H1 (cell line): ENCODE results near the gene CCDC154.

ENCODE experiments used
- PHF8 ChIP-seq: fragments of 200-600 bp; sonication (generic); conservative IDR thresholded peaks from 2 replicates; pipeline ENCODE4 v1.7.1; 2012; ENCODE audit warnings: low read depth, mild to moderate bottlenecking, inconsistent platforms, low read length, moderate library complexity
- SUZ12 ChIP-seq: fragments of 200-600 bp; sonication (generic); IDR thresholded peaks from 2 replicates; pipeline ENCODE4 v1.6.1; 2012; ENCODE audit warnings: mild to moderate bottlenecking, inconsistent platforms, low read length, moderate library complexity, mixed read lengths
- ZNF274 ChIP-seq: IDR thresholded peaks from 2 replicates; pipeline ENCODE4 v1.7.0; 2012; ENCODE audit warnings: low read length, borderline replicate concordance; ENCODE audit errors: extremely low read depth

DNA sequence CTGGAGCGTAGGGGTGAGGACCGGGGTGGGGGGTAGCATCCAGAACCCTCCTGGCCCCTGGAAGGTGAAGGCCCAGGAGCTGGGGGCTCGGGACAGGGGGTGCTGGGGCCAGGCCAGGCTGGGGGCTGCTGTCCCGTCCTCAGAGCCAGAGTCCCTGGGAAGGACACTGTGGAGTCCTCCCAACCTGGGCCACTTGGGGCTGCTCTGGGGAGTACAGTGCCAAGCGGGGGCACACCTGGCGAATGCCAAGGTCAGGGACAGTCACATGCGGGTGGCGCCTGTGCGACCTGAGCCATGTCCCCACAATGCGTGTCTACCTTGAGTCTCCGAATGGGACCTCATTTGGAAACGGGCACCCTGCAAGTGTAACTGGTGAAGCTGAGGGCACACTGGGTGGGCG is 14.7 kb downstream of the CCDC154 start:
- TF ChIP-seq ZNF274 (no peak), SUZ12 (no peak), PHF8 (no peak)
